K562 (cell line): ENCODE results near the gene KPNB1. TPM values are rescaled to one million over a fixed set of nuclear protein-coding genes. Genes with fewer than 3 reads are reported as not detected.

Experiments used
- ATAC-seq: fragments of 200-7000 bp; cut with Tn5 transposase; 3 replicates; pipeline ENCODE4 v1.9.1; 2020; ENCODE audit warnings: moderate library complexity
- BruUV-seq: library from RNA; stranded (reverse); fragments of 400-500 nt; replicated peaks from 2 replicates; lab custom pipeline; 2021; lab: Mats Ljungman, UMichigan
- CTCF ChIA-PET: fragments of 300-600 bp; formaldehyde crosslinking; extraction: SDS; loops from one replicate; lab custom pipeline; 2021; ENCODE audit warnings: low intra/inter-chr PET ratio; lab: Yijun Ruan, JAX
- POLR2A ChIA-PET: fragments of 300-600, 350-650 bp; sonication (Branson Sonifier 250); formaldehyde crosslinking; extraction: SDS; loops from one replicate; lab custom pipeline; 2021; ENCODE audit warnings: antibody characterized with exemption, inconsistent platforms; lab: Yijun Ruan, JAX
- DNase-seq, 4 experiments: peaks; one replicate each; pipeline versions ENCODE4 v3.0.0 to v3.0.0-alpha.2; 2011 to 2018; ENCODE audit warnings: low spot score in 3 of 4, mixed read lengths in 3 of 4; ENCODE audit errors: extremely low read depth in 1 of 4
- FAIRE-seq: peaks from 2 replicates; lab custom pipeline; 2011; peaks lifted over from hg19 to GRCh38; lab: Jason Lieb, UNC
- H2AFZ ChIP-seq: 2 replicates; pipeline ENCODE4 v1.6.0; 2011; ENCODE audit warnings: low read depth, low read length, control low read depth, inconsistent platforms
- H3K27ac ChIP-seq: fragments of 200-600 bp; 3 replicates; pipeline ENCODE4 v1.8.0; 2011; ENCODE audit warnings: low read depth, mild to moderate bottlenecking, control low read depth, inconsistent platforms, low read length, moderate library complexity, mixed read lengths; ENCODE audit errors: extremely low read depth
- H3K27me3 ChIP-seq, 2 experiments: fragments of 300-600 bp in 1 of 2; 2 replicates in 1 of 2; 3 replicates in 1 of 2; pipeline versions ENCODE4 v1.6.0 to v1.8.0; 2011; ENCODE audit warnings: inconsistent platforms in 2 of 2, low read length in 2 of 2, mild to moderate bottlenecking in 1 of 2, mixed read lengths in 1 of 2, moderate library complexity in 1 of 2; ENCODE audit not compliant: control insufficient read depth in 2 of 2, insufficient read depth in 2 of 2
- H3K36me3 ChIP-seq: fragments of 300-600 bp; 3 replicates; pipeline ENCODE4 v1.8.0; 2011; ENCODE audit warnings: mild to moderate bottlenecking, low read length, inconsistent platforms; ENCODE audit not compliant: control insufficient read depth, insufficient read depth
- H3K4me1 ChIP-seq, 2 experiments: fragments of 200-600 bp in 1 of 2; replicated peaks in 1 of 2; 2 replicates in 1 of 2; 3 replicates in 1 of 2; pipeline versions ENCODE4 v1.5.1 to v1.8.0; 2011; ENCODE audit warnings: inconsistent platforms in 2 of 2, low read length in 2 of 2, mild to moderate bottlenecking in 1 of 2, mixed read lengths in 1 of 2, moderate library complexity in 1 of 2; ENCODE audit not compliant: control insufficient read depth in 2 of 2, insufficient read depth in 2 of 2
- H3K4me2 ChIP-seq: 2 replicates; pipeline ENCODE4 v1.6.1; 2011; ENCODE audit warnings: low read length, control low read depth, inconsistent platforms, mixed read lengths; ENCODE audit not compliant: insufficient read depth
- H3K4me3 ChIP-seq: fragments of 200-600 bp; sonication (generic), shearing (Covaris generic); 2 replicates; pipeline ENCODE4 v1.5.1; 2016; ENCODE audit warnings: control low read depth, inconsistent platforms
- H3K79me2 ChIP-seq: fragments of 200-600 bp; 3 replicates; pipeline ENCODE4 v1.8.0; 2011; ENCODE audit warnings: low read length, inconsistent platforms; ENCODE audit not compliant: control insufficient read depth, insufficient read depth
- H3K9ac ChIP-seq, 2 experiments: 2 replicates each; pipeline versions ENCODE4 v1.6.0 to v1.6.1; 2011; ENCODE audit warnings: low read depth in 2 of 2, low read length in 2 of 2, control low read depth in 1 of 2, inconsistent platforms in 1 of 2, mild to moderate bottlenecking in 1 of 2, mixed read lengths in 1 of 2; ENCODE audit not compliant: insufficient read depth in 1 of 2
- H3K9me1 ChIP-seq: one replicate; pipeline ENCODE4 v1.6.0; 2011; ENCODE audit warnings: inconsistent platforms, mild to moderate bottlenecking, low read length, moderate library complexity; ENCODE audit not compliant: control insufficient read depth, insufficient read depth
- H3K9me3 ChIP-seq: replicated peaks from 2 replicates; pipeline ENCODE4 v1.5.1; 2011; ENCODE audit warnings: low read depth, low read length, inconsistent platforms; ENCODE audit not compliant: control insufficient read depth, insufficient read depth
- H4K20me1 ChIP-seq: replicated peaks from 2 replicates; pipeline ENCODE4 v1.6.1; 2011; ENCODE audit warnings: low read length, inconsistent platforms, mixed read lengths; ENCODE audit not compliant: control insufficient read depth, insufficient read depth
- AFF1 ChIP-seq, 2 experiments: fragments of 450-650 bp; IDR thresholded peaks; 2 replicates each; pipeline ENCODE4 v1.6.1; 2018; ENCODE audit warnings: mild to moderate bottlenecking in 2 of 2, low read depth in 1 of 2; ENCODE audit not compliant: partially characterized antibody in 2 of 2
- BCOR ChIP-seq: fragments of 450-650 bp; IDR thresholded peaks from 2 replicates; pipeline ENCODE4 v1.6.1; 2016
- CBX3 ChIP-seq, 2 experiments: IDR thresholded peaks; 1 replicate in 1 of 2; 2 replicates in 1 of 2; pipeline ENCODE4 v1.6.1; 2012; ENCODE audit warnings: inconsistent platforms in 2 of 2, low read length in 2 of 2, borderline replicate concordance in 1 of 2, control low read depth in 1 of 2
- GABPB2 ChIP-seq: fragments of 250-450 bp; sonication (Bioruptor Pico); conservative IDR thresholded peaks from 2 replicates; pipeline ENCODE4 v1.5.1; 2021; ENCODE audit warnings: mild to moderate bottlenecking
- NR1H2 ChIP-seq: sonication (generic); formaldehyde crosslinking; IDR thresholded peaks from 2 replicates; pipeline ENCODE4 v1.4.0; 2020; ENCODE audit warnings: mild to moderate bottlenecking, missing genetic modification reagents
- PCBP1 ChIP-seq: fragments of 200-400 bp; formaldehyde crosslinking; IDR thresholded peaks from 2 replicates; pipeline ENCODE4 v1.6.1; 2018; ENCODE audit warnings: mild to moderate bottlenecking, low read depth, low read length; ENCODE audit not compliant: poor library complexity, severe bottlenecking
- POU5F1 ChIP-seq: fragments of 150-350 bp; IDR thresholded peaks from 2 replicates; pipeline ENCODE4 v1.6.1; 2014; ENCODE audit warnings: borderline replicate concordance, low read length, low read depth, mild to moderate bottlenecking; ENCODE audit not compliant: partially characterized antibody
- RNF219 ChIP-seq: fragments of 250-450 bp; sonication (Bioruptor Pico); IDR thresholded peaks from 2 replicates; pipeline ENCODE4 v1.5.0; 2022; ENCODE audit warnings: mild to moderate bottlenecking
- SMAD1 ChIP-seq: fragments of 150-350 bp; IDR thresholded peaks from 2 replicates; pipeline ENCODE4 v1.6.1; 2014; ENCODE audit warnings: low read length, low read depth; ENCODE audit not compliant: partially characterized antibody
- TEAD2 ChIP-seq: fragments of 450-650 bp; IDR thresholded peaks from 2 replicates; pipeline ENCODE4 v1.6.1; 2016; ENCODE audit warnings: missing genetic modification characterization, control low read depth, missing compliant biosample characterization
- ZBTB17 ChIP-seq: fragments of 450-650 bp; formaldehyde crosslinking; IDR thresholded peaks from 2 replicates; pipeline ENCODE4 v1.4.0; 2020; ENCODE audit warnings: mild to moderate bottlenecking
- ZC3H4 ChIP-seq: sonication (generic); formaldehyde crosslinking; IDR thresholded peaks from 2 replicates; pipeline ENCODE4 v1.9.0; 2021; ENCODE audit warnings: missing genetic modification reagents, borderline replicate concordance
- ZKSCAN3 ChIP-seq: fragments of 250-450 bp; sonication (Bioruptor Pico); IDR thresholded peaks from 2 replicates; pipeline ENCODE4 v1.4.0; 2020
- ZNF239 ChIP-seq: fragments of 250-450 bp; sonication (Bioruptor Pico); IDR thresholded peaks from 2 replicates; pipeline ENCODE4 v1.4.0; 2020; ENCODE audit warnings: mild to moderate bottlenecking
- ZNF764 ChIP-seq: fragments of 250-450 bp; sonication (Bioruptor Pico); IDR thresholded peaks from 2 replicates; pipeline ENCODE4 v1.4.0; 2020; ENCODE audit warnings: low read depth, mild to moderate bottlenecking, moderate library complexity
- WGBS: fragments of 100-300 bp; shearing (Covaris generic); methylation state at CpG from one replicate; pipeline ENCODE4 v1.1.6; 2016; ENCODE audit warnings: low coverage, mixed read lengths; ENCODE audit not compliant: insufficient coverage; ENCODE audit errors: missing lambda C conversion rate; 5-methylcytosine and 5-hydroxymethylcytosine counted together
- in situ Hi-C: fragments of 300-500 bp; cut with MboI; formaldehyde crosslinking; loops from 4 replicates; pipeline ENCODE4 v1.15.0; 2018; ENCODE audit warnings: inconsistent platforms, mixed read lengths
- intact Hi-C: fragments of 100-400 bp; cut with micrococcal nuclease; formaldehyde crosslinking; loops from 2 replicates; pipeline ENCODE4 v1.14.2; 2022
- polyA plus RNA-seq, 8 experiments: library from polyadenylated mRNA; depleted of rRNA in 4 of 8; stranded (reverse) in 5 of 8; unstranded in 3 of 8; fragments of >200 nt; fragmentation: Nextera tagmentation in 2 of 8; fragmentation: Illumina TruSeq in 1 of 8; extraction: Ambion mirVana in 2 of 8; extraction: Trizol in 1 of 8; gene quantifications; 2 replicates each; pipeline versions ENCODE4 v1.2.1 to v1.2.3, GENCODE V29; 2011 to 2014; ENCODE audit warnings: inconsistent platforms in 1 of 8, missing spikeins in 1 of 8
- total RNA-seq, 7 experiments: library from RNA; depleted of rRNA in 6 of 7; stranded (reverse); fragments of >200 nt in 6 of 7; fragmentation: Illumina TruSeq in 2 of 7; extraction: Trizol in 2 of 7; gene quantifications; 2 replicates each; pipeline versions ENCODE4 v1.2.1 to v1.2.3, GENCODE V29; 2011 to 2021; ENCODE audit warnings: low replicate concordance in 1 of 7
- TF ChIP-seq, protein P1 (sequence below): sonication (generic); formaldehyde crosslinking; IDR thresholded peaks from 2 replicates; pipeline ENCODE4 v1.4.0; 2020; ENCODE audit warnings: mild to moderate bottlenecking, missing genetic modification reagents

The KPNB1 gene
- total and polyA plus RNA-seq, 9 of the 15 experiments (the other 6 are each of a cell fraction or from before 2014, with no cell fraction given): 154 to 622 (median 354) TPM

DNA sequence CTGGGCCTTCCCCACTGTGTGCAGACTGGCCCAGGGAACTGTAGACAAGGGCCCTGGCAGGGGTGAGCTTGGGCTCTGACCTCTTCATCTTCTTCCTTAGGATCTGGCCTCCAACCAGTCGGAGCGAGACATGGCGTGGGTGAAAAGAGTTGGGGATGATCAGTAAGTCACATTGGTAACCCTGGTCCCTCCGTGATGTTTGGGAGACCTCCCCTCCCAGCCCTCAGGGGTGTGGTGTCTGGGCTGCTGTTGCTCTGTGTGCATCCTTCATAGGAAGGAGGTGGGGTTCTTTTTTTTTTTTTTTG, 49.8 kb downstream of the KPNB1 start:
- peaks cover 5% of the 10 kb centered on the region; the same call in 2 of the 3 replicates for H3K79me2 ChIP-seq
- ChIA-PET CTCF (interaction anchor here (0.7 kb wide), 2 partner anchors 83 to 103 kb away, joined by 3 to 4 read pairs; no protein-coding TSS in a partner anchor), POLR2A (interaction anchor here (0.5 to 0.6 kb wide), 3 partner anchors 8 to 495 kb away, joined by 3 read pairs; no protein-coding TSS in a partner anchor)
- no peak overlapping the region for H3K27ac ChIP-seq
- intact Hi-C loops (loop anchor here (1.0 to 5.0 kb wide), 2 partner anchors 43 to 103 kb away; no protein-coding TSS in a partner anchor), in situ Hi-C loops (no loop called here)
- DNase-seq (no peak), ATAC-seq (no peak), FAIRE-seq (no peak)
- 48% methylated on average over 3 of the region's 4 CpGs for WGBS
- H3K4me3 ChIP-seq: no peak overlapping the region
- H3K9ac ChIP-seq: no peak overlapping the region
- H3K36me3 ChIP-seq: peaks cover 9% of the 10 kb centered on the region; the same call in 1 of the 3 replicates
- H2AFZ ChIP-seq: no peak overlapping the region
- no peaks in the 10 kb centered on the region for H3K9me1 ChIP-seq
- no peaks in the 10 kb centered on the region for H3K27me3 ChIP-seq
- H3K4me2 ChIP-seq: no peak overlapping the region
- BruUV-seq: no TSS peak
- no peaks in the 10 kb centered on the region for H3K9me3 ChIP-seq
- H4K20me1 ChIP-seq: no peaks in the 10 kb centered on the region
- peaks cover 15 to 56% of the 10 kb centered on the region in 2 experiments for H3K4me1 ChIP-seq
- TF ChIP-seq PCBP1: no peak
- TF ChIP-seq, protein P1, sequence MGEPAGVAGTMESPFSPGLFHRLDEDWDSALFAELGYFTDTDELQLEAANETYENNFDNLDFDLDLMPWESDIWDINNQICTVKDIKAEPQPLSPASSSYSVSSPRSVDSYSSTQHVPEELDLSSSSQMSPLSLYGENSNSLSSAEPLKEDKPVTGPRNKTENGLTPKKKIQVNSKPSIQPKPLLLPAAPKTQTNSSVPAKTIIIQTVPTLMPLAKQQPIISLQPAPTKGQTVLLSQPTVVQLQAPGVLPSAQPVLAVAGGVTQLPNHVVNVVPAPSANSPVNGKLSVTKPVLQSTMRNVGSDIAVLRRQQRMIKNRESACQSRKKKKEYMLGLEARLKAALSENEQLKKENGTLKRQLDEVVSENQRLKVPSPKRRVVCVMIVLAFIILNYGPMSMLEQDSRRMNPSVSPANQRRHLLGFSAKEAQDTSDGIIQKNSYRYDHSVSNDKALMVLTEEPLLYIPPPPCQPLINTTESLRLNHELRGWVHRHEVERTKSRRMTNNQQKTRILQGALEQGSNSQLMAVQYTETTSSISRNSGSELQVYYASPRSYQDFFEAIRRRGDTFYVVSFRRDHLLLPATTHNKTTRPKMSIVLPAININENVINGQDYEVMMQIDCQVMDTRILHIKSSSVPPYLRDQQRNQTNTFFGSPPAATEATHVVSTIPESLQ (CRISPR knock-in tag): no peak
- no peak for TF ChIP-seq GABPB2 (CRISPR knock-in tag)
- no peak for TF ChIP-seq ZNF239
- TF ChIP-seq AFF1 (IDR thresholded peaks at IDR 0.05; ENCODE audit: low read depth in 1 of 2, partially characterized antibody in 2 of 2): no peak
- TF ChIP-seq TEAD2 (tag): no peak
- no peak for TF ChIP-seq BCOR
- TF ChIP-seq POU5F1: no peak
- TF ChIP-seq ZBTB17: no peak
- no peak for TF ChIP-seq ZC3H4 (CRISPR knock-in tag)
- no peak for TF ChIP-seq NR1H2 (CRISPR knock-in tag)
- TF ChIP-seq ZKSCAN3: no peak
- TF ChIP-seq SMAD1: no peak
- no peak for TF ChIP-seq RNF219 (CRISPR knock-in tag)
- TF ChIP-seq CBX3 (IDR thresholded peaks at IDR 0.05; ENCODE audit: borderline replicate concordance in 1 of 2, low read length in 2 of 2): no peak
- no peak for TF ChIP-seq ZNF764 (CRISPR knock-in tag)
